GM12892 (cell line): ENCODE data around the gene PLK1.

Experiments used
- POLR2A ChIP-seq: IDR thresholded peaks from 2 replicates; pipeline ENCODE4 v1.6.1; 2011; ENCODE audit warnings: low read depth, low read length, control low read depth
- POLR2AphosphoS5 ChIP-seq: IDR thresholded peaks from 2 replicates; pipeline ENCODE4 v1.6.1; 2011; ENCODE audit warnings: low read depth, low read length, control low read depth
- TAF1 ChIP-seq: IDR thresholded peaks from 2 replicates; pipeline ENCODE4 v1.6.1; 2011; ENCODE audit warnings: low read depth, mild to moderate bottlenecking, control low read depth, low read length, borderline replicate concordance

GRCh38 chr16:23734176-23734893 lies 55.6 kb downstream of the PLK1 start:
- TF ChIP-seq TAF1 (no peak), POLR2A (no peak), POLR2AphosphoS5 (no peak)
